Loucy (cell line): Measurements from ENCODE around the gene IFT122.

Experiments
- CTCF ChIP-seq: fragments of 200-600 bp; sonication (generic); conservative IDR thresholded peaks from 2 replicates; pipeline ENCODE4 v1.5.1; 2014; ENCODE audit warnings: mild to moderate bottlenecking, antibody characterized with exemption, low read length
- EZH2phosphoT487 ChIP-seq: fragments of 200-600 bp; IDR thresholded peaks from 2 replicates; pipeline ENCODE4 v1.6.1; 2018; ENCODE audit warnings: antibody characterized with exemption, mild to moderate bottlenecking, moderate library complexity, borderline replicate concordance

GRCh38 chr3:129419476-129419875, 20.5 kb upstream of the IFT122 start:
- TF ChIP-seq CTCF: no peak
- no peak for TF ChIP-seq EZH2phosphoT487
